T-cell (primary cell): ENCODE data around the gene GDPD1. TPM values are rescaled to one million over a fixed set of nuclear protein-coding genes. Genes with fewer than 3 reads are reported as not detected.

Source experiments
- ATAC-seq, 4 experiments: fragments of 200-7000 bp in 3 of 4; fragments of 150-1000 bp in 1 of 4; cut with Tn5 transposase; replicated peaks in 1 of 4; 1 replicate in 3 of 4; 2 replicates in 1 of 4; pipeline ENCODE4 v1.10.0; 2021; ENCODE audit warnings: moderate library complexity in 3 of 4, mild to moderate bottlenecking in 2 of 4, moderate number of reproducible peaks in 1 of 4
- CTCF ChIA-PET, 2 donors: fragments of 300-600 bp; sonication (Branson Sonifier 250); formaldehyde crosslinking; loops; one replicate each; lab custom pipeline; 2022; ENCODE audit warnings: antibody characterized with exemption in 2 of 2; lab: Charles Lee
- POLR2A ChIA-PET, 2 donors: fragments of 300-600 bp; sonication (Branson Sonifier 250); formaldehyde crosslinking; loops; one replicate each; lab custom pipeline; 2022; ENCODE audit warnings: antibody characterized with exemption in 2 of 2; lab: Charles Lee
- DNase-seq, 35 experiments: peaks; one replicate each; pipeline versions ENCODE4 v3.0.0 to v3.0.0-alpha.2; 2013 to 2023
- H3K27ac ChIP-seq: one replicate; pipeline ENCODE4 v1.5.1; 2013; ENCODE audit warnings: low read length
- H3K27me3 ChIP-seq, 2 experiments: replicated peaks in 1 of 2; 1 replicate in 1 of 2; 2 replicates in 1 of 2; pipeline versions ENCODE4 v1.6.1 to v1.7.0; 2013; ENCODE audit warnings: low read length in 1 of 2, mixed read lengths in 1 of 2; ENCODE audit not compliant: control insufficient read depth in 2 of 2, insufficient read depth in 2 of 2; ENCODE audit errors: extremely low read depth in 1 of 2
- H3K36me3 ChIP-seq, 2 donors: 1 replicate in 1 of 2; 2 replicates in 1 of 2; pipeline versions ENCODE4 v1.6.1 to v1.7.0; 2013; ENCODE audit warnings: low read length in 1 of 2; ENCODE audit not compliant: control insufficient read depth in 2 of 2, insufficient read depth in 1 of 2; ENCODE audit errors: extremely low read depth in 1 of 2
- H3K4me1 ChIP-seq, 2 experiments: 1 replicate in 1 of 2; 2 replicates in 1 of 2; pipeline versions ENCODE4 v1.6.1 to v1.7.0; 2013; ENCODE audit warnings: low read length in 2 of 2, mixed read lengths in 1 of 2; ENCODE audit not compliant: insufficient read depth in 2 of 2, control insufficient read depth in 1 of 2; ENCODE audit errors: extremely low read depth in 1 of 2
- H3K4me3 ChIP-seq, 2 donors: 1 replicate in 1 of 2; 2 replicates in 1 of 2; pipeline versions ENCODE4 v1.5.1 to v1.7.0; 2013; ENCODE audit warnings: mild to moderate bottlenecking in 2 of 2, low read length in 1 of 2, moderate library complexity in 1 of 2; ENCODE audit not compliant: control insufficient read depth in 1 of 2; ENCODE audit errors: extremely low read depth in 1 of 2
- H3K9me3 ChIP-seq: 2 replicates; pipeline ENCODE4 v1.7.0; 2013
- H3K27ac Mint-ChIP-seq, 2 donors: one replicate each; pipeline ENCODE4 v1.8.0; 2020 to 2021; ENCODE audit warnings: mild to moderate bottlenecking in 2 of 2, mixed read lengths in 2 of 2
- H3K27me3 Mint-ChIP-seq, 2 donors: one replicate each; pipeline ENCODE4 v1.8.0; 2021 to 2022; ENCODE audit warnings: mixed read lengths in 2 of 2
- H3K36me3 Mint-ChIP-seq: one replicate; pipeline ENCODE4 v1.8.0; 2021; ENCODE audit warnings: mixed read lengths
- H3K4me1 Mint-ChIP-seq, 3 donors: one replicate each; pipeline ENCODE4 v1.8.0; 2020 to 2022; ENCODE audit warnings: mixed read lengths in 3 of 3, mild to moderate bottlenecking in 1 of 3
- H3K4me3 Mint-ChIP-seq, 3 donors: one replicate each; pipeline ENCODE4 v1.8.0; 2020 to 2022; ENCODE audit warnings: mild to moderate bottlenecking in 3 of 3, mixed read lengths in 3 of 3, moderate library complexity in 3 of 3
- H3K9me3 Mint-ChIP-seq, 3 donors: one replicate each; pipeline ENCODE4 v1.8.0; 2020 to 2022; ENCODE audit warnings: mixed read lengths in 3 of 3
- WGBS: methylation state at CpG from one replicate; pipeline ENCODE4 v1.1.5; 2013; ENCODE audit warnings: missing lambda C conversion rate; ENCODE audit not compliant: insufficient coverage; 5-methylcytosine and 5-hydroxymethylcytosine counted together
- total RNA-seq, 35 experiments: library from RNA in 6 of 35; stranded (reverse) in 6 of 35; fragments of 120-200 nt in 1 of 35; gene quantifications; one replicate each; pipeline versions ENCODE4 v1.2.1 to v1.2.4 and lab custom pipeline; 2013 to 2026

The GDPD1 gene
- total RNA-seq, 5 donors from 2014 or later (not counting 1 experiment from before 2014, with no cell fraction given): 2.4 to 4.9 (median 3.1) TPM

GRCh38 chr17:59199398-59199797 is 20.9 kb upstream of the GDPD1 start:
- no peak overlapping the region for H3K27ac ChIP-seq
- no peaks in the 10 kb centered on the region for H3K36me3 ChIP-seq
- POLR2A ChIA-PET: interaction anchor here in 1 of 2 donors (0.5 kb wide), 1 partner anchor 153 kb away, joined by 3 read pairs; no protein-coding TSS in a partner anchor
- no peak overlapping the region for H3K27ac Mint-ChIP-seq
- no peak overlapping the region for H3K4me3 Mint-ChIP-seq
- no peaks in the 10 kb centered on the region for H3K9me3 ChIP-seq
- H3K4me1 ChIP-seq: no peaks in the 10 kb centered on the region
- no peaks in the 10 kb centered on the region for H3K27me3 Mint-ChIP-seq
- CTCF ChIA-PET: no interaction called here
- H3K36me3 Mint-ChIP-seq: no peaks in the 10 kb centered on the region
- no peaks in the 10 kb centered on the region for H3K9me3 Mint-ChIP-seq
- ATAC-seq (no peak), DNase-seq (no peak)
- WGBS: no CpG with 5 or more reads among the region's 4 CpGs
- no peak overlapping the region for H3K4me3 ChIP-seq
- H3K4me1 Mint-ChIP-seq: no peaks in the 10 kb centered on the region
- no peaks in the 10 kb centered on the region for H3K27me3 ChIP-seq

GRCh38 chr17:59202320-59202719 is 18.0 kb upstream of the GDPD1 start:
- Mint-ChIP-seq H3K36me3 (no peaks in the 10 kb centered on the region), H3K4me1 (no peaks in the 10 kb centered on the region), H3K9me3 (no peaks in the 10 kb centered on the region), H3K27me3 (no peaks in the 10 kb centered on the region), H3K4me3 (no peak overlapping the region), H3K27ac (no peak overlapping the region)
- DNase-seq (no peak), ATAC-seq (no peak)
- ChIA-PET CTCF (no interaction called here), POLR2A (no interaction called here)
- H3K4me3 ChIP-seq: no peak overlapping the region
- no peak overlapping the region for H3K27ac ChIP-seq
- H3K9me3 ChIP-seq: no peaks in the 10 kb centered on the region
- H3K4me1 ChIP-seq: no peaks in the 10 kb centered on the region
- no peaks in the 10 kb centered on the region for H3K27me3 ChIP-seq
- no peaks in the 10 kb centered on the region for H3K36me3 ChIP-seq
- WGBS: no CpG with 5 or more reads among the region's 1 CpG

GRCh38 chr17:59219370-59219769 is 941 bp upstream of the GDPD1 start:
- ChIA-PET CTCF (interaction anchor here in 1 of 2 donors (1.6 kb wide), 1 partner anchor 9 kb away, joined by 4 read pairs; the partner anchor contains the start of gene SMG8), POLR2A (no interaction called here)
- peaks cover 15 to 16% (median 15%) of the 10 kb centered on the region in 3 donors for H3K4me1 Mint-ChIP-seq
- H3K36me3 ChIP-seq: peaks cover 0 to 4% of the 10 kb centered on the region in 2 donors
- H3K4me3 ChIP-seq: no peak overlapping the region
- H3K9me3 ChIP-seq: no peaks in the 10 kb centered on the region
- DNase-seq: no peak
- peak overlapping the region in 2 of 3 donors; percentile 99 to 100 for H3K4me3 Mint-ChIP-seq
- no peaks in the 10 kb centered on the region for H3K9me3 Mint-ChIP-seq
- WGBS: no CpG with 5 or more reads among the region's 16 CpGs
- peaks cover 8 to 9% of the 10 kb centered on the region in 2 experiments for H3K4me1 ChIP-seq
- no peaks in the 10 kb centered on the region for H3K36me3 Mint-ChIP-seq
- H3K27ac ChIP-seq: no peak overlapping the region
- H3K27me3 ChIP-seq: peaks cover 0 to 3% of the 10 kb centered on the region in 2 experiments
- no peak overlapping the region for H3K27ac Mint-ChIP-seq
- H3K27me3 Mint-ChIP-seq: no peaks in the 10 kb centered on the region
- ATAC-seq: no peak

GRCh38 chr17:59219992-59220327 is 351 bp upstream of the GDPD1 start:
- no peaks in the 10 kb centered on the region for H3K9me3 ChIP-seq
- POLR2A ChIA-PET: interaction anchor here in 1 of 2 donors (0.5 kb wide), 1 partner anchor 142 kb away, joined by 3 read pairs; no protein-coding TSS in a partner anchor
- H3K4me3 ChIP-seq: peak overlapping the region; percentile 44 to 93
- H3K4me1 ChIP-seq: peaks cover 8 to 9% of the 10 kb centered on the region in 2 experiments
- H3K27me3 Mint-ChIP-seq: no peaks in the 10 kb centered on the region
- peaks cover 0 to 3% of the 10 kb centered on the region in 2 experiments for H3K27me3 ChIP-seq
- H3K4me3 Mint-ChIP-seq: peak overlapping the region; percentile 99 to 100 (median 99)
- H3K9me3 Mint-ChIP-seq: no peaks in the 10 kb centered on the region
- WGBS: 60% methylated on average over 3 of the region's 7 CpGs
- ATAC-seq (no peak), DNase-seq (no peak)
- peak overlapping the region; percentile 97 to 98 for H3K27ac Mint-ChIP-seq
- H3K27ac ChIP-seq: no peak overlapping the region
- peaks cover 13 to 16% (median 15%) of the 10 kb centered on the region in 3 donors for H3K4me1 Mint-ChIP-seq
- CTCF ChIA-PET: interaction anchor here in 1 of 2 donors (1.6 kb wide), 1 partner anchor 9 kb away, joined by 4 read pairs; the partner anchor contains the start of gene SMG8
- H3K36me3 Mint-ChIP-seq: no peaks in the 10 kb centered on the region
- H3K36me3 ChIP-seq: no peaks in the 10 kb centered on the region

- ATAC-seq (no peak), DNase-seq (peak in 1 of 35 experiments; percentile 1)
- Histone ChIP-seq H3K27ac (peak overlapping the region; percentile 82), H3K9me3 (no peaks in the 10 kb centered on the region), H3K4me3 (peak overlapping the region; percentile 93 to 96), H3K4me1 (peaks cover 8 to 9% of the 10 kb centered on the region in 2 experiments), H3K27me3 (peaks cover 0 to 3% of the 10 kb centered on the region in 2 experiments), H3K36me3 (no peaks in the 10 kb centered on the region)
- Mint-ChIP-seq H3K4me3 (peak overlapping the region; percentile 99 to 100 (median 99)), H3K9me3 (no peaks in the 10 kb centered on the region), H3K27me3 (no peaks in the 10 kb centered on the region), H3K27ac (peak overlapping the region; percentile 97 to 98), H3K36me3 (no peaks in the 10 kb centered on the region), H3K4me1 (peaks cover 13 to 16% (median 15%) of the 10 kb centered on the region in 3 donors)
- 6% methylated on average over 9 of the region's 17 CpGs for WGBS
- ChIA-PET POLR2A (interaction anchor here (0.7 to 1.0 kb wide), 3 partner anchors 10 to 425 kb away, joined by 5 to 13 read pairs (median 6); no protein-coding TSS in a partner anchor), CTCF (no interaction called here)
Measured at GRCh38 chr17:59221159-59221847, 992 bp downstream of the GDPD1 start.

- H3K4me3 Mint-ChIP-seq: no peak overlapping the region
- POLR2A ChIA-PET: no interaction called here
Measured at GRCh38 chr17:59223813-59224212, 3.5 kb downstream of the GDPD1 start.

More at GRCh38 chr17:59223813-59224212, 3.5 kb downstream of the GDPD1 start:
- 100% methylated on average over 5 of the region's 7 CpGs for WGBS
- H3K9me3 ChIP-seq: no peaks in the 10 kb centered on the region
- H3K4me1 ChIP-seq: peaks cover 8 to 9% of the 10 kb centered on the region in 2 experiments
- no peak overlapping the region for H3K4me3 ChIP-seq
- Mint-ChIP-seq H3K4me1 (peaks cover 13 to 16% (median 15%) of the 10 kb centered on the region in 3 donors), H3K27ac (no peak overlapping the region), H3K27me3 (no peaks in the 10 kb centered on the region), H3K36me3 (no peaks in the 10 kb centered on the region), H3K9me3 (no peaks in the 10 kb centered on the region)
- no peaks in the 10 kb centered on the region for H3K36me3 ChIP-seq
- CTCF ChIA-PET: no interaction called here
- ATAC-seq (no peak), DNase-seq (no peak)
- H3K27ac ChIP-seq: no peak overlapping the region
- peaks cover 0 to 3% of the 10 kb centered on the region in 2 experiments for H3K27me3 ChIP-seq
